ENCODE measurements around the gene IRAG1.

The IRAG1 gene

GRCh38 chr11:10666556-10667520 lies 26.7 kb downstream of the IRAG1 start:
- Histone ChIP-seq H3K23ac (ENCODE audit: low read depth, low read length, poor library complexity) (no peak overlapping the region), H3K4ac (ENCODE audit: low read length) (no peak overlapping the region), H3K27ac (replicated peaks; ENCODE audit: low read length) (no peak overlapping the region), H2BK5ac (ENCODE audit: low read length) (no peak overlapping the region), H3K4me1 (ENCODE audit: control insufficient read depth in 2 of 2, insufficient read depth in 1 of 2, low read depth in 1 of 2, low read length in 2 of 2) (no peaks in the 10 kb centered on the region), H3K14ac (ENCODE audit: low read length) (peak overlapping the region; percentile 47), H3K18ac (ENCODE audit: low read length) (peak overlapping the region; percentile 48), H3K9me3 (replicated peaks in 1 of 2; ENCODE audit: control insufficient read depth in 2 of 2, insufficient read depth in 1 of 2, low read depth in 1 of 2, low read length in 2 of 2) (no peaks in the 10 kb centered on the region), H3K79me1 (ENCODE audit: low read depth, low read length) (no peaks in the 10 kb centered on the region), H2BK15ac (ENCODE audit: low read length) (no peak overlapping the region), H2AK5ac (ENCODE audit: low read depth, low read length) (no peak overlapping the region), H3K27me3 (ENCODE audit: control insufficient read depth in 3 of 3, insufficient read depth in 3 of 3, low read depth in 1 of 3, low read length in 3 of 3) (no peaks in the 10 kb centered on the region), H3K4me2 (ENCODE audit: insufficient read depth, low read length, poor library complexity, severe bottlenecking) (no peak overlapping the region), H3K36me3 (replicated peaks in 1 of 2; ENCODE audit: control insufficient read depth in 2 of 2, insufficient read depth in 2 of 2, low read length in 2 of 2) (no peaks in the 10 kb centered on the region), H2AFZ (ENCODE audit: low read length) (no peak overlapping the region), H2BK120ac (ENCODE audit: low read depth, low read length) (no peak overlapping the region), H4K91ac (ENCODE audit: low read depth, low read length, poor library complexity) (no peak overlapping the region), H2BK12ac (ENCODE audit: low read length) (no peak overlapping the region), H4K8ac (ENCODE audit: low read depth, low read length) (no peak overlapping the region), H3K9ac (ENCODE audit: low read depth, low read length, poor library complexity) (no peak overlapping the region), H3K4me3 (ENCODE audit: low read length in 2 of 2) (no peak overlapping the region)
- WGBS, 2 donors (ENCODE audit: extremely low coverage in 2 of 2, insufficient read length in 2 of 2, insufficient replicate concordance in 1 of 2), result no CpG with 5 or more reads among the region's 6 CpGs
- no peak for DNase-seq (ENCODE audit: low spot score)

- no peak overlapping the region for H2BK15ac ChIP-seq (ENCODE audit: low read length)
- H3K79me1 ChIP-seq (ENCODE audit: low read depth, low read length), result no peaks in the 10 kb centered on the region
- no peak overlapping the region for H3K4ac ChIP-seq (ENCODE audit: low read length)
- no peak overlapping the region for H3K18ac ChIP-seq (ENCODE audit: low read length)
- DNase-seq (ENCODE audit: low spot score), result no peak
- no peaks in the 10 kb centered on the region for H3K36me3 ChIP-seq (replicated peaks in 1 of 2; ENCODE audit: control insufficient read depth in 2 of 2, insufficient read depth in 2 of 2, low read length in 2 of 2)
- no peak overlapping the region for H3K27ac ChIP-seq (replicated peaks; ENCODE audit: low read length)
- H2AK5ac ChIP-seq (ENCODE audit: low read depth, low read length), result no peak overlapping the region
- H3K4me3 ChIP-seq (ENCODE audit: low read length in 2 of 2), result no peak overlapping the region
- no peak overlapping the region for H2BK5ac ChIP-seq (ENCODE audit: low read length)
- no peak overlapping the region for H3K4me2 ChIP-seq (ENCODE audit: insufficient read depth, low read length, poor library complexity, severe bottlenecking)
- H4K8ac ChIP-seq (ENCODE audit: low read depth, low read length), result no peak overlapping the region
- WGBS, 2 donors (ENCODE audit: extremely low coverage in 2 of 2, insufficient read length in 2 of 2, insufficient replicate concordance in 1 of 2), result no CpG with 5 or more reads among the region's 1 CpG
- H3K4me1 ChIP-seq (ENCODE audit: control insufficient read depth in 2 of 2, insufficient read depth in 1 of 2, low read depth in 1 of 2, low read length in 2 of 2), result peaks cover 0 to 4% of the 10 kb centered on the region in 2 donors
- no peaks in the 10 kb centered on the region for H3K27me3 ChIP-seq (ENCODE audit: control insufficient read depth in 3 of 3, insufficient read depth in 3 of 3, low read depth in 1 of 3, low read length in 3 of 3)
- H3K23ac ChIP-seq (ENCODE audit: low read depth, low read length, poor library complexity), result no peak overlapping the region
- no peak overlapping the region for H4K91ac ChIP-seq (ENCODE audit: low read depth, low read length, poor library complexity)
- no peak overlapping the region for H3K14ac ChIP-seq (ENCODE audit: low read length)
- no peaks in the 10 kb centered on the region for H3K9me3 ChIP-seq (replicated peaks in 1 of 2; ENCODE audit: control insufficient read depth in 2 of 2, insufficient read depth in 1 of 2, low read depth in 1 of 2, low read length in 2 of 2)
- no peak overlapping the region for H2AFZ ChIP-seq (ENCODE audit: low read length)
- H2BK120ac ChIP-seq (ENCODE audit: low read depth, low read length), result no peak overlapping the region
- H2BK12ac ChIP-seq (ENCODE audit: low read length), result no peak overlapping the region
- no peak overlapping the region for H3K9ac ChIP-seq (ENCODE audit: low read depth, low read length, poor library complexity)
Observed at GRCh38 chr11:10664496-10664895, 29.1 kb downstream of the IRAG1 start.

GRCh38 chr11:10663990-10664389 lies 29.6 kb downstream of the IRAG1 start:
- H2AK5ac ChIP-seq (ENCODE audit: low read depth, low read length), result no peak overlapping the region
- H3K4me3 ChIP-seq (ENCODE audit: low read length in 2 of 2), result no peak overlapping the region
- no peak overlapping the region for H3K14ac ChIP-seq (ENCODE audit: low read length)
- H3K79me1 ChIP-seq (ENCODE audit: low read depth, low read length), result no peaks in the 10 kb centered on the region
- H4K8ac ChIP-seq (ENCODE audit: low read depth, low read length), result no peak overlapping the region
- no peaks in the 10 kb centered on the region for H3K9me3 ChIP-seq (replicated peaks in 1 of 2; ENCODE audit: control insufficient read depth in 2 of 2, insufficient read depth in 1 of 2, low read depth in 1 of 2, low read length in 2 of 2)
- H3K4ac ChIP-seq (ENCODE audit: low read length), result no peak overlapping the region
- H3K27ac ChIP-seq (replicated peaks; ENCODE audit: low read length), result no peak overlapping the region
- H2BK5ac ChIP-seq (ENCODE audit: low read length), result no peak overlapping the region
- H3K18ac ChIP-seq (ENCODE audit: low read length), result no peak overlapping the region
- H2BK120ac ChIP-seq (ENCODE audit: low read depth, low read length), result no peak overlapping the region
- WGBS, 2 donors (ENCODE audit: extremely low coverage in 2 of 2, insufficient read length in 2 of 2, insufficient replicate concordance in 1 of 2), result no CpG with 5 or more reads among the region's 6 CpGs
- no peaks in the 10 kb centered on the region for H3K36me3 ChIP-seq (replicated peaks in 1 of 2; ENCODE audit: control insufficient read depth in 2 of 2, insufficient read depth in 2 of 2, low read length in 2 of 2)
- no peak overlapping the region for H3K4me2 ChIP-seq (ENCODE audit: insufficient read depth, low read length, poor library complexity, severe bottlenecking)
- H3K27me3 ChIP-seq (ENCODE audit: control insufficient read depth in 3 of 3, insufficient read depth in 3 of 3, low read depth in 1 of 3, low read length in 3 of 3), result no peaks in the 10 kb centered on the region
- DNase-seq (ENCODE audit: low spot score), result no peak
- no peak overlapping the region for H3K9ac ChIP-seq (ENCODE audit: low read depth, low read length, poor library complexity)
- no peak overlapping the region for H3K23ac ChIP-seq (ENCODE audit: low read depth, low read length, poor library complexity)
- H3K4me1 ChIP-seq (ENCODE audit: control insufficient read depth in 2 of 2, insufficient read depth in 1 of 2, low read depth in 1 of 2, low read length in 2 of 2), result peaks cover 0 to 4% of the 10 kb centered on the region in 2 donors
- no peak overlapping the region for H4K91ac ChIP-seq (ENCODE audit: low read depth, low read length, poor library complexity)
- no peak overlapping the region for H2BK15ac ChIP-seq (ENCODE audit: low read length)
- H2BK12ac ChIP-seq (ENCODE audit: low read length), result no peak overlapping the region
- no peak overlapping the region for H2AFZ ChIP-seq (ENCODE audit: low read length)

- Histone ChIP-seq H3K4me2 (ENCODE audit: insufficient read depth, low read length, poor library complexity, severe bottlenecking) (no peak overlapping the region), H3K23ac (ENCODE audit: low read depth, low read length, poor library complexity) (no peak overlapping the region), H3K27me3 (ENCODE audit: control insufficient read depth in 3 of 3, insufficient read depth in 3 of 3, low read depth in 1 of 3, low read length in 3 of 3) (no peaks in the 10 kb centered on the region), H3K79me1 (ENCODE audit: low read depth, low read length) (no peaks in the 10 kb centered on the region), H3K4ac (ENCODE audit: low read length) (no peak overlapping the region), H2AK5ac (ENCODE audit: low read depth, low read length) (no peak overlapping the region), H2BK120ac (ENCODE audit: low read depth, low read length) (no peak overlapping the region), H2BK12ac (ENCODE audit: low read length) (no peak overlapping the region), H3K36me3 (replicated peaks in 1 of 2; ENCODE audit: control insufficient read depth in 2 of 2, insufficient read depth in 2 of 2, low read length in 2 of 2) (no peaks in the 10 kb centered on the region), H2BK5ac (ENCODE audit: low read length) (no peak overlapping the region), H3K9ac (ENCODE audit: low read depth, low read length, poor library complexity) (no peak overlapping the region), H3K14ac (ENCODE audit: low read length) (no peak overlapping the region), H3K18ac (ENCODE audit: low read length) (no peak overlapping the region), H3K4me1 (ENCODE audit: control insufficient read depth in 2 of 2, insufficient read depth in 1 of 2, low read depth in 1 of 2, low read length in 2 of 2) (peaks cover 2 to 8% of the 10 kb centered on the region in 2 donors), H3K27ac (replicated peaks; ENCODE audit: low read length) (no peak overlapping the region), H2BK15ac (ENCODE audit: low read length) (no peak overlapping the region), H2AFZ (ENCODE audit: low read length) (no peak overlapping the region), H4K91ac (ENCODE audit: low read depth, low read length, poor library complexity) (no peak overlapping the region), H3K4me3 (ENCODE audit: low read length in 2 of 2) (no peak overlapping the region), H3K9me3 (replicated peaks in 1 of 2; ENCODE audit: control insufficient read depth in 2 of 2, insufficient read depth in 1 of 2, low read depth in 1 of 2, low read length in 2 of 2) (no peaks in the 10 kb centered on the region), H4K8ac (ENCODE audit: low read depth, low read length) (no peak overlapping the region)
- DNase-seq (ENCODE audit: low spot score), result no peak
Observed at GRCh38 chr11:10663365-10663764, 30.2 kb downstream of the IRAG1 start.

Measured in neuronal stem cell (in vitro differentiated cells).